ENCODE results near the gene RTP3. TPM values are rescaled to one million over a fixed set of nuclear protein-coding genes. Genes with fewer than 3 reads are reported as not detected.
A peak's percentile ranks its signal among the peaks of the same experiment; 100 is the strongest.
"Not testable (repeated sequence)": the region's sequence is repeated elsewhere in the genome, so short reads cannot be mapped to it uniquely, and the experiment has no call there.

RTP3 gene
- total RNA-seq, 1 donor from 2014 or later = not detected

- ATAC-seq = no peak
- no peak for DNase-seq
- intact Hi-C loops (cut with micrococcal nuclease) = no loop called here
Observed at GRCh38 chr3:46506526-46506925, 8.8 kb downstream of the RTP3 start.

- intact Hi-C loops (cut with micrococcal nuclease) = no loop called here
- ATAC-seq (no peak), DNase-seq (no peak)
Observed at GRCh38 chr3:46508850-46509591, 11.2 kb downstream of the RTP3 start.

GRCh38 chr3:46509661-46510187 is 11.9 kb downstream of the RTP3 start:
- no peak for ATAC-seq
- no peak for DNase-seq
- intact Hi-C loops (cut with micrococcal nuclease) = no loop called here

GRCh38 chr3:46512191-46512749 is 14.5 kb downstream of the RTP3 start:
- intact Hi-C loops (cut with micrococcal nuclease) = no loop called here

GRCh38 chr3:46516521-46516920 is 18.7 kb downstream of the RTP3 start:
- peak; percentile 15 for ATAC-seq
- intact Hi-C loops (cut with micrococcal nuclease) = no loop called here
- DNase-seq = no peak

More at GRCh38 chr3:46512191-46512749, 14.5 kb downstream of the RTP3 start:
- ATAC-seq = no peak
- DNase-seq = no peak

DNA sequence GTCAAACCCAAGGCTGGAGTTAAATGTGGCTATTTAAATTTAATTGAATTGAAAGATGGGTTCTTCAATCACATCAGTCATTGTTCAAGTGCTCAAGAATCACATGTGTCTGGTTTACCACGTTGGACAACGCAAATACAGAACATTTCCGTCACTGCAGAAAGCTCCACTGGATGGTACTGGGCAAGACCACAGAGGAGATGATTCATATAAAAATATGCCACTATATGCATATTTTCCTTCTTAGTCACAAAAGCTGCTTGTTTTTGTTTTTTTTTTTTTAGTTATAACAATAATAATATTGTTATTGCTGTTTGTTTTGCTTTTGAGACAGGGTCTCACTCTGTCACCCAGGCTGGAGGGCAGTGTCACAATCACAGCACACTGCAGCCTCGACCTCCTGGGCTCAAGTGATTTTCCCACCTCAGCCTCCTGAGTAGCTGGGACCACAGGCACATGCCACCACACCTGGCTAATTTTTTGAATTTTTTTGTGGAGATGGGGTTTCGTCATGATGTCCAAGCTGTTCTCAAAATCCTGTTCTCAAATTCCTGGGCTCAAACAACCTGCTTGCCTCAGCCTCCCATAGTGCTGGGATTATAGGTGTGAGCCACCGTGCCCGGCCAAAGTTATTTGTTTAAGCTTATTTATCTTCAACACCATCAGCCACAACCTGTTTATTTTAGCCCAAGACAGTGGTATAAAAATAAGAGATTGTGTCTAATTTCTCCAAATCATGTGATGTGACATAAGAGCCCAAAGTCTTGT is 19.4 kb downstream of the RTP3 start:
- intact Hi-C loops (cut with micrococcal nuclease) = no loop called here
- ATAC-seq = no peak

DNA sequence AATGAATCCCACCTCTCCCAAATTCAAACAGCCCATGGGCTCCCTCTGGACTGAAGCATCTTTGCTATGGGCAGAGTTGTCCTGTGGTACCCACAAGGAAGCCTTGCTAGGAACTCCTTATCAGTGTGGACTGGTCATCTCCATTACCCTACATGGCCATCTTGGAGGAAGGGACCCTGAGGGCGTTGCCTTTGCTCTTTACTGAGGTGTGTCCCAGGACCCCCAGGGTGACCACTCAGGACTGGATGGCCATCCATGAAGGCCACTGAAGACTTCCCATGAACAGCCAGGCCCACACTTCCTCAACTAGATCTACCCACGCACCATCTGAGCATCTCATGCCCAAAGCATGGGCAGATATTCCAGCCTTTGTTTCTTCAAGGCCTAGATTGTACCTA is 20.0 kb downstream of the RTP3 start:
- ATAC-seq (peak; percentile 21), DNase-seq (no peak)
- intact Hi-C loops (cut with micrococcal nuclease) = no loop called here

More for the DNA sequence above, 19.4 kb downstream of the RTP3 start:
- no peak for DNase-seq

- intact Hi-C loops (cut with micrococcal nuclease) = no loop called here
- DNase-seq (no peak), ATAC-seq (no peak)
Observed at GRCh38 chr3:46519952-46520351, 22.2 kb downstream of the RTP3 start.

GRCh38 chr3:46520531-46520930 is 22.8 kb downstream of the RTP3 start:
- ATAC-seq (no peak), DNase-seq (no peak)
- intact Hi-C loops (cut with micrococcal nuclease) = no loop called here

GRCh38 chr3:46521096-46521495 is 23.3 kb downstream of the RTP3 start:
- intact Hi-C loops (cut with micrococcal nuclease) = no loop called here
- no peak for DNase-seq
- ATAC-seq = no peak

DNA sequence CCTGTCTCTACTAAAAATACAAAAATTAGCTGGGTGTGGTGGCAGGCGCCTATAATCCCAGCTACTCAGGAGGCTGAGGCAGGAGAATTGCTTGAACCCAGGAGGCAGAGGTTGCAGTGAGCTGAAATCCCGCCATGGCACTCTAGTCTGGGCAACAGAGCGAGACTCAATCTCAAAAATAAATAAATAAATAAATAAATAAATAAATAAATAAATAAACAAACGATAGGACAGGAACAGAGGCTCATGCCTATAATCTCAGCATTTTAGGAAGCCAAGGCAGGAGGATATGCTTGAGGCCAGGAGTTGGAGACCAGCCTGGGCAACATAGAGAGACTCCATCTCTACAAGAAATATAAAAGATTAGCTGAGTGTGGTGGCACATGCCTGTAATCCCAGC is 24.4 kb downstream of the RTP3 start:
- DNase-seq; ATAC-seq; intact Hi-C loops (cut with micrococcal nuclease): not testable (repeated sequence)

GRCh38 chr3:46523556-46523955 is 25.8 kb downstream of the RTP3 start:
- ATAC-seq (no peak), DNase-seq (no peak)
- intact Hi-C loops (cut with micrococcal nuclease) = no loop called here

GRCh38 chr3:46524008-46524407 is 26.2 kb downstream of the RTP3 start:
- ATAC-seq (peak; percentile 52), DNase-seq (no peak)
- intact Hi-C loops (cut with micrococcal nuclease) = no loop called here

GRCh38 chr3:46524832-46525231 is 27.1 kb downstream of the RTP3 start:
- intact Hi-C loops (cut with micrococcal nuclease) = no loop called here
- ATAC-seq (no peak), DNase-seq (no peak)

GRCh38 chr3:46527239-46527638 is 29.5 kb downstream of the RTP3 start:
- ATAC-seq = no peak
- intact Hi-C loops (cut with micrococcal nuclease) = no loop called here

GRCh38 chr3:46533091-46533490 is 35.3 kb downstream of the RTP3 start:
- ATAC-seq = no peak

More at GRCh38 chr3:46527239-46527638, 29.5 kb downstream of the RTP3 start:
- DNase-seq = no peak

GRCh38 chr3:46535746-46536145 is 38.0 kb downstream of the RTP3 start:
- DNase-seq (no peak), ATAC-seq (no peak)
- intact Hi-C loops (cut with micrococcal nuclease) = no loop called here

More at GRCh38 chr3:46533091-46533490, 35.3 kb downstream of the RTP3 start:
- intact Hi-C loops (cut with micrococcal nuclease) = no loop called here
- DNase-seq = no peak

- no peak for ATAC-seq
- DNase-seq = no peak
- intact Hi-C loops (cut with micrococcal nuclease) = no loop called here
Observed at GRCh38 chr3:46536758-46537157, 39.0 kb downstream of the RTP3 start.

DNA sequence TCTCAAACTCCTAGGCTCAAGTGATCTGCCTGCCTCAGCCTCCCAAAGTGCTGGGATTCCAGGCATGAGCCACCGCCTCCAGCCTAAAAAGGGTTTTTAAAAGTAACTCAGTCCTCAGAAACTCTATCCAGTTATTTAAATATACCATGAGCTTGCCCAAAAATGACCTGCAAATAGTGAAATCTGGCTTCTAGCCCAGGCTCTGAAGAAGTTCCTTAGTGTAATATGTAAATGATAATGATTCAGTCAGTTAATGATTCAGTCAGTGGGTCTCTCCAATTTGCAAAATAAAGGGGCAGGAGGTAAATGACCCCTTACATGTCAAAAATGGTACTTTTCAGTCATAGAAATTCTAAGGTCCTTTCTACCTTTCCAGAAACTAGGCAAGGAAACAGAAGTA is 39.5 kb downstream of the RTP3 start:
- ATAC-seq (no peak), DNase-seq (no peak)
- intact Hi-C loops (cut with micrococcal nuclease) = no loop called here

GRCh38 chr3:46537779-46538178 is 40.0 kb downstream of the RTP3 start:
- no peak for ATAC-seq
- intact Hi-C loops (cut with micrococcal nuclease) = no loop called here
- DNase-seq = no peak
